ENCODE results near the gene AGAP1. TPM values are rescaled to one million over a fixed set of nuclear protein-coding genes. Genes with fewer than 3 reads are reported as not detected.

The AGAP1 gene
- total and polyA plus RNA-seq, 2 donors (not counting 3 experiments of a cell fraction or from before 2014, with no cell fraction given): 10.2 to 20.9 TPM

- POLR2A ChIA-PET: no interaction called here
Measured at GRCh38 chr2:235762832-235763598, 269.2 kb downstream of the AGAP1 start.

More at GRCh38 chr2:235762832-235763598, 269.2 kb downstream of the AGAP1 start:
- dilution Hi-C loops (cut with MboI; ENCODE audit: extremely low pct_ligation_motif_present, low sequenced_read_pairs): no loop called here
- no peaks in the 10 kb centered on the region for H4K20me1 ChIP-seq (replicated peaks; ENCODE audit: control insufficient read depth, extremely low read depth, insufficient read depth, low read length)
- intact Hi-C loops (cut with micrococcal nuclease): no loop called here
- BruUV-seq (replicated peaks): no TSS peak
- H3K9me3 ChIP-seq (replicated peaks; ENCODE audit: control insufficient read depth, insufficient read depth, low read length): no peaks in the 10 kb centered on the region
- TF ChIP-seq POLR2A (IDR thresholded peaks at IDR 0.05; ENCODE audit: low read depth, low read length) (no peak), GATA2 (IDR thresholded peaks at IDR 0.05; ENCODE audit: insufficient read depth, insufficient read length, low read depth, low read length) (no peak), EZH2 (IDR thresholded peaks at IDR 0.05; ENCODE audit: borderline replicate concordance, low read depth, low read length, severe bottlenecking) (no peak), CTCF (IDR thresholded peaks at IDR 0.05; ENCODE audit: extremely low read depth in 1 of 2, insufficient read depth in 1 of 2, low read depth in 1 of 2, low read length in 2 of 2) (no peak), POLR2AphosphoS5 (IDR thresholded peaks at IDR 0.05; ENCODE audit: insufficient read depth, low read depth, low read length) (no peak), MYC (IDR thresholded peaks at IDR 0.05; ENCODE audit: low read depth, low read length) (no peak), JUN (IDR thresholded peaks at IDR 0.05; ENCODE audit: borderline replicate concordance, insufficient read depth, insufficient read length, low read depth) (no peak), FOS (IDR thresholded peaks at IDR 0.05; ENCODE audit: borderline replicate concordance, insufficient read depth, low read length) (no peak), MAX (IDR thresholded peaks at IDR 0.05; ENCODE audit: insufficient read depth, insufficient read length) (no peak)
- H3K27ac ChIP-seq (ENCODE audit: insufficient read depth, low read depth, low read length): no peak overlapping the region
- FAIRE-seq (no peak), DNase-seq (ENCODE audit: low read depth, low spot score) (no peak)
- no peak overlapping the region for H3K4me2 ChIP-seq (ENCODE audit: insufficient read depth, low read length)
- no peaks in the 10 kb centered on the region for H3K4me1 ChIP-seq (ENCODE audit: control insufficient read depth, extremely low read depth, insufficient read depth, low read length)
- H3K9ac ChIP-seq (replicated peaks; ENCODE audit: extremely low read depth, insufficient read depth, low read length): no peak overlapping the region
- no peaks in the 10 kb centered on the region for H3K9me1 ChIP-seq (replicated peaks; ENCODE audit: control insufficient read depth, extremely low read depth, insufficient read depth, low read length)
- H3K79me2 ChIP-seq (ENCODE audit: control insufficient read depth, insufficient read depth, low read length): no peaks in the 10 kb centered on the region
- no peaks in the 10 kb centered on the region for H3K27me3 ChIP-seq (ENCODE audit: control insufficient read depth in 2 of 2, insufficient read depth in 2 of 2, low read length in 2 of 2)
- H3K36me3 ChIP-seq (ENCODE audit: control insufficient read depth in 2 of 2, extremely low read depth in 1 of 2, insufficient read depth in 2 of 2, low read length in 2 of 2): no peaks in the 10 kb centered on the region
- no peak overlapping the region for H2AFZ ChIP-seq (ENCODE audit: low read depth, low read length)
- CTCF ChIA-PET: no interaction called here
- no peak overlapping the region for H3K4me3 ChIP-seq (replicated peaks in 1 of 3; ENCODE audit: insufficient read depth in 1 of 3, low read depth in 1 of 3, low read length in 3 of 3)

Measured in endothelial cell of umbilical vein (primary cell).